HepG2 (cell line): Measurements from ENCODE around the gene IL1RL2. TPM values are rescaled to one million over a fixed set of nuclear protein-coding genes. Genes with fewer than 3 reads are reported as not detected.
A peak's percentile ranks its signal among the peaks of the same experiment; 100 is the strongest.

Experiments used
- HMG20B ChIP-seq: conservative IDR thresholded peaks from 2 replicates; pipeline ENCODE4 v1.6.1; 2016; ENCODE audit warnings: missing genetic modification reagents, missing compliant biosample characterization
- MYC ChIP-seq: sonication (generic); formaldehyde crosslinking; IDR thresholded peaks from 2 replicates; pipeline ENCODE4 v1.9.0; 2021; ENCODE audit warnings: missing genetic modification reagents, borderline replicate concordance
- NR2C2 ChIP-seq: sonication (generic); formaldehyde crosslinking; IDR thresholded peaks from 2 replicates; pipeline ENCODE4 v1.4.0; 2020; ENCODE audit warnings: missing genetic modification reagents, mild to moderate bottlenecking, moderate library complexity, borderline replicate concordance
- NR2F1 ChIP-seq, 2 experiments: fragments of 450-650 bp in 1 of 2; formaldehyde crosslinking in 1 of 2; IDR thresholded peaks; 2 replicates each; pipeline versions ENCODE4 v1.5.0 to v1.6.1; 2016 to 2020; ENCODE audit warnings: mild to moderate bottlenecking in 1 of 2, missing compliant biosample characterization in 1 of 2, missing genetic modification reagents in 1 of 2, moderate library complexity in 1 of 2
- RFX1 ChIP-seq: fragments of 450-650 bp; IDR thresholded peaks from 2 replicates; pipeline ENCODE4 v1.6.1; 2017
- SIN3B ChIP-seq: fragments of 150-350 bp; IDR thresholded peaks from 2 replicates; pipeline ENCODE4 v1.6.1; 2014; ENCODE audit warnings: low read length
- ZGPAT ChIP-seq: IDR thresholded peaks from 2 replicates; pipeline ENCODE4 v1.6.1; 2016; ENCODE audit warnings: mild to moderate bottlenecking
- ZNF281 ChIP-seq: sonication (generic); formaldehyde crosslinking; IDR thresholded peaks from 2 replicates; pipeline ENCODE4 v1.4.0; 2020; ENCODE audit warnings: missing genetic modification reagents, borderline replicate concordance
- ZNF407 ChIP-seq: sonication (generic); formaldehyde crosslinking; IDR thresholded peaks from one replicate; pipeline ENCODE4 v1.5.1; 2020; ENCODE audit warnings: mild to moderate bottlenecking, missing genetic modification reagents; ENCODE audit errors: not compliant biosample characterization
- ZNF546 ChIP-seq: sonication (generic); formaldehyde crosslinking; conservative IDR thresholded peaks from 2 replicates; pipeline ENCODE4 v1.8.1; 2023; ENCODE audit warnings: mild to moderate bottlenecking, missing genetic modification reagents
- ZNF549 ChIP-seq: sonication (generic); formaldehyde crosslinking; IDR thresholded peaks from 2 replicates; pipeline ENCODE4 v1.5.0; 2020; ENCODE audit warnings: missing genetic modification reagents
- ZNF678 ChIP-seq: sonication (generic); formaldehyde crosslinking; IDR thresholded peaks from 2 replicates; pipeline ENCODE4 v1.4.0; 2020; ENCODE audit warnings: mild to moderate bottlenecking, missing genetic modification reagents
- ZNF792 ChIP-seq: IDR thresholded peaks from 2 replicates; pipeline ENCODE4 v1.6.1; 2016
- ZSCAN20 ChIP-seq: sonication (generic); formaldehyde crosslinking; IDR thresholded peaks from 2 replicates; pipeline ENCODE4 v1.4.0; 2020; ENCODE audit warnings: missing genetic modification reagents, mild to moderate bottlenecking, borderline replicate concordance
- polyA plus RNA-seq, 8 experiments: library from polyadenylated mRNA; depleted of rRNA in 3 of 8; stranded (reverse) in 7 of 8; unstranded in 1 of 8; fragments of >200 nt; fragmentation: Illumina TruSeq in 4 of 8; extraction: Trizol in 4 of 8; gene quantifications; 2 replicates each; pipeline versions ENCODE4 v1.2.1 to v1.2.3, GENCODE V29; 2011 to 2016; ENCODE audit warnings: low read depth in 4 of 8, missing spikeins in 1 of 8, mixed read lengths in 1 of 8; ENCODE audit not compliant: insufficient read depth in 1 of 8
- total RNA-seq, 5 experiments: library from RNA; depleted of rRNA; stranded (reverse); fragments of >200 nt; fragmentation: Illumina TruSeq; extraction: Trizol; gene quantifications; 2 replicates each; pipeline ENCODE4 v1.2.3, GENCODE V29; 2016; ENCODE audit warnings: low read depth in 1 of 5
- TF ChIP-seq, protein P1 (sequence below): sonication (generic); formaldehyde crosslinking; IDR thresholded peaks from 2 replicates; pipeline ENCODE4 v1.8.0; 2023; ENCODE audit warnings: mild to moderate bottlenecking, missing genetic modification reagents

Gene IL1RL2
- total and polyA plus RNA-seq, 2 of the 13 experiments (the other 11 are each of a cell fraction or from before 2014, with no cell fraction given): 0.03 TPM; not detected in 1

- TF ChIP-seq ZNF546 (CRISPR knock-in tag) (no peak), ZNF407 (CRISPR knock-in tag) (no peak), ZNF281 (CRISPR knock-in tag) (no peak), SIN3B (no peak), MYC (CRISPR knock-in tag) (peak; percentile 56; the same call in 1 of the 2 replicates), NR2F1 (CRISPR knock-in tag; IDR thresholded peaks at IDR 0.05) (peak; percentile 79 to 81), ZGPAT (peak; percentile 99), ZNF678 (CRISPR knock-in tag) (no peak), ZNF549 (CRISPR knock-in tag) (no peak), ZNF792 (CRISPR knock-in tag) (peak; percentile 82), HMG20B (CRISPR knock-in tag) (peak; percentile 88; the same call in 1 of the 2 replicates), NR2C2 (CRISPR knock-in tag) (peak; percentile 91), RFX1 (no peak), ZSCAN20 (CRISPR knock-in tag) (no peak)
- TF ChIP-seq, protein P1, sequence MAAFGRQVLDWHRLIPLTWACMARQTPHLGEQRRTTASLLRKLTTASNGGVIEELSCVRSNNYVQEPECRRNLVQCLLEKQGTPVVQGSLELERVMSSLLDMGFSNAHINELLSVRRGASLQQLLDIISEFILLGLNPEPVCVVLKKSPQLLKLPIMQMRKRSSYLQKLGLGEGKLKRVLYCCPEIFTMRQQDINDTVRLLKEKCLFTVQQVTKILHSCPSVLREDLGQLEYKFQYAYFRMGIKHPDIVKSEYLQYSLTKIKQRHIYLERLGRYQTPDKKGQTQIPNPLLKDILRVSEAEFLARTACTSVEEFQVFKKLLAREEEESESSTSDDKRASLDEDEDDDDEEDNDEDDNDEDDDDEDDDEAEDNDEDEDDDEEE (CRISPR knock-in tag): no peak
Observed at GRCh38 chr2:102155703-102156515, 30.9 kb upstream of the IL1RL2 start (continued).
